WERI-Rb-1 (cell line): ENCODE results near the gene ASIC3.

Experiments used
- DNase-seq: peaks from one replicate; pipeline ENCODE4 v3.0.0-alpha.2; 2020
- H3K27ac ChIP-seq: fragments of 250-450 bp; sonication (Bioruptor Pico); 2 replicates; pipeline ENCODE4 v1.5.1; 2020; ENCODE audit warnings: mild to moderate bottlenecking, moderate library complexity
- H3K27me3 ChIP-seq: fragments of 250-450 bp; sonication (Bioruptor Pico); 2 replicates; pipeline ENCODE4 v1.5.1; 2021; ENCODE audit warnings: mild to moderate bottlenecking, low read depth, moderate library complexity; ENCODE audit not compliant: insufficient read depth, severe bottlenecking
- H3K36me3 ChIP-seq: fragments of 250-450 bp; sonication (Bioruptor Pico); 2 replicates; pipeline ENCODE4 v1.5.1; 2020; ENCODE audit warnings: mild to moderate bottlenecking, moderate library complexity
- H3K4me3 ChIP-seq: 2 replicates; pipeline ENCODE4 v1.5.1; 2011; ENCODE audit warnings: low read depth, mild to moderate bottlenecking, control low read depth, low read length
- H3K9me3 ChIP-seq: fragments of 250-450 bp; sonication (Bioruptor Pico); 2 replicates; pipeline ENCODE4 v1.5.1; 2021; ENCODE audit warnings: mild to moderate bottlenecking, moderate library complexity; ENCODE audit not compliant: severe bottlenecking
- CTCF ChIP-seq: IDR thresholded peaks from 2 replicates; pipeline ENCODE4 v1.5.1; 2011; ENCODE audit warnings: low read depth, mild to moderate bottlenecking, control low read depth, inconsistent platforms, low read length

ASIC3 gene

GRCh38 chr7:151093748-151094147 is 45.4 kb downstream of the ASIC3 start:
- Histone ChIP-seq H3K9me3 (no peaks in the 10 kb centered on the region), H3K36me3 (peaks cover 55% of the 10 kb centered on the region), H3K4me3 (no peak overlapping the region), H3K27me3 (no peaks in the 10 kb centered on the region), H3K27ac (no peak overlapping the region)
- DNase-seq, result no peak
- no peak for TF ChIP-seq CTCF

GRCh38 chr7:151094675-151095074 is 46.3 kb downstream of the ASIC3 start:
- Histone ChIP-seq H3K36me3 (peaks cover 54% of the 10 kb centered on the region), H3K4me3 (no peak overlapping the region), H3K9me3 (no peaks in the 10 kb centered on the region), H3K27ac (no peak overlapping the region), H3K27me3 (no peaks in the 10 kb centered on the region)
- no peak for TF ChIP-seq CTCF
- no peak for DNase-seq

- no peak overlapping the region for H3K4me3 ChIP-seq
- no peaks in the 10 kb centered on the region for H3K27me3 ChIP-seq
- no peaks in the 10 kb centered on the region for H3K9me3 ChIP-seq
- DNase-seq, result no peak
- TF ChIP-seq CTCF, result no peak
- H3K36me3 ChIP-seq, result peaks cover 55% of the 10 kb centered on the region
- no peak overlapping the region for H3K27ac ChIP-seq
These were observed 46.9 kb downstream of the ASIC3 start for GRCh38 chr7:151095123-151095797.

- H3K4me3 ChIP-seq, result no peak overlapping the region
- no peak for TF ChIP-seq CTCF
These were observed 47.6 kb downstream of the ASIC3 start for GRCh38 chr7:151095828-151096475.

GRCh38 chr7:151099486-151100211 is 51.3 kb downstream of the ASIC3 start:
- no peak overlapping the region for H3K27ac ChIP-seq
- peaks cover 36% of the 10 kb centered on the region for H3K36me3 ChIP-seq

More at GRCh38 chr7:151095828-151096475, 47.6 kb downstream of the ASIC3 start:
- H3K9me3 ChIP-seq, result no peaks in the 10 kb centered on the region
- no peak for DNase-seq
- no peak overlapping the region for H3K27ac ChIP-seq
- no peaks in the 10 kb centered on the region for H3K27me3 ChIP-seq
- peaks cover 52% of the 10 kb centered on the region for H3K36me3 ChIP-seq

More at GRCh38 chr7:151099486-151100211, 51.3 kb downstream of the ASIC3 start:
- Histone ChIP-seq H3K27me3 (no peaks in the 10 kb centered on the region), H3K4me3 (no peak overlapping the region), H3K9me3 (no peaks in the 10 kb centered on the region)
- no peak for TF ChIP-seq CTCF
- no peak for DNase-seq
